Caco-2 (cell line): ENCODE measurements around the gene TTI1. TPM values are rescaled to one million over a fixed set of nuclear protein-coding genes. Genes with fewer than 3 reads are reported as not detected.

Experiments used
- BruUV-seq: library from RNA; stranded (reverse); fragments of 400-500 nt; replicated peaks from 2 replicates; lab custom pipeline; 2021; lab: Mats Ljungman, UMichigan
- CTCF ChIA-PET: fragments of 300-600 bp; sonication (Branson Sonifier 250); formaldehyde crosslinking; loops from one replicate; lab custom pipeline; 2022; ENCODE audit warnings: antibody characterized with exemption; lab: Charles Lee
- POLR2A ChIA-PET: fragments of 300-600 bp; sonication (Branson Sonifier 250); formaldehyde crosslinking; loops from one replicate; lab custom pipeline; 2022; ENCODE audit warnings: antibody characterized with exemption; lab: Charles Lee
- DNase-seq, 2 experiments: peaks; one replicate each; pipeline versions ENCODE4 v3.0.0 to v3.0.0-alpha.2; 2020 to 2022
- H3K27me3 ChIP-seq: replicated peaks from 2 replicates; pipeline ENCODE4 v1.6.0; 2011; ENCODE audit warnings: low read length; ENCODE audit not compliant: control insufficient read depth, insufficient read depth
- H3K36me3 ChIP-seq: 2 replicates; pipeline ENCODE4 v1.5.1; 2011; ENCODE audit warnings: low read length; ENCODE audit not compliant: control insufficient read depth, insufficient read depth
- H3K4me1 ChIP-seq: fragments of 250-450 bp; sonication (Bioruptor Pico); 2 replicates; pipeline ENCODE4 v1.5.1; 2020; ENCODE audit warnings: mild to moderate bottlenecking
- H3K4me3 ChIP-seq: 2 replicates; pipeline ENCODE4 v1.5.1; 2011; ENCODE audit warnings: low read depth, mild to moderate bottlenecking, control low read depth, low read length
- H3K9me3 ChIP-seq: fragments of 250-450 bp; sonication (Bioruptor Pico); 2 replicates; pipeline ENCODE4 v1.5.1; 2020; ENCODE audit warnings: mild to moderate bottlenecking, moderate library complexity
- H3K27ac Mint-ChIP-seq: one replicate; pipeline ENCODE4 v1.8.0; 2022; ENCODE audit warnings: mixed read lengths; ENCODE audit not compliant: unreplicated experiment
- H3K27me3 Mint-ChIP-seq: one replicate; pipeline ENCODE4 v1.8.0; 2022; ENCODE audit warnings: mixed read lengths; ENCODE audit not compliant: insufficient read depth, unreplicated experiment
- H3K36me3 Mint-ChIP-seq: one replicate; pipeline ENCODE4 v1.8.0; 2022; ENCODE audit warnings: mild to moderate bottlenecking, mixed read lengths; ENCODE audit not compliant: insufficient read depth, unreplicated experiment
- H3K4me1 Mint-ChIP-seq: one replicate; pipeline ENCODE4 v1.8.0; 2022; ENCODE audit warnings: low read depth, mixed read lengths; ENCODE audit not compliant: unreplicated experiment
- H3K4me3 Mint-ChIP-seq: one replicate; pipeline ENCODE4 v1.8.0; 2022; ENCODE audit warnings: mild to moderate bottlenecking, moderate library complexity, mixed read lengths; ENCODE audit not compliant: unreplicated experiment
- H3K9me3 Mint-ChIP-seq: one replicate; pipeline ENCODE4 v1.8.0; 2022; ENCODE audit warnings: mixed read lengths; ENCODE audit not compliant: unreplicated experiment
- intact Hi-C: fragments of 100-400 bp; cut with micrococcal nuclease; formaldehyde crosslinking; loops from one replicate; pipeline ENCODE4 v1.10.0; 2022; ENCODE audit not compliant: unreplicated experiment
- total RNA-seq: library from RNA; stranded (reverse); gene quantifications from 2 replicates; pipeline ENCODE4 v1.2.3, GENCODE V29; 2022
- TF ChIP-seq, protein P1 (sequence below), 2 experiments: fragments of 200-600 bp in 1 of 2; IDR thresholded peaks; 1 replicate in 1 of 2; 2 replicates in 1 of 2; pipeline versions ENCODE4 v1.5.1 to v1.8.0; 2011 to 2022; ENCODE audit warnings: antibody characterized with exemption in 1 of 2, control low read depth in 1 of 2, inconsistent platforms in 1 of 2, low read depth in 1 of 2, low read length in 1 of 2, mild to moderate bottlenecking in 1 of 2, moderate library complexity in 1 of 2; ENCODE audit not compliant: insufficient read depth in 1 of 2, severe bottlenecking in 1 of 2, unreplicated experiment in 1 of 2

TTI1 gene
- total RNA-seq, 1 experiment from 2014 or later, result 59.2 TPM

DNA sequence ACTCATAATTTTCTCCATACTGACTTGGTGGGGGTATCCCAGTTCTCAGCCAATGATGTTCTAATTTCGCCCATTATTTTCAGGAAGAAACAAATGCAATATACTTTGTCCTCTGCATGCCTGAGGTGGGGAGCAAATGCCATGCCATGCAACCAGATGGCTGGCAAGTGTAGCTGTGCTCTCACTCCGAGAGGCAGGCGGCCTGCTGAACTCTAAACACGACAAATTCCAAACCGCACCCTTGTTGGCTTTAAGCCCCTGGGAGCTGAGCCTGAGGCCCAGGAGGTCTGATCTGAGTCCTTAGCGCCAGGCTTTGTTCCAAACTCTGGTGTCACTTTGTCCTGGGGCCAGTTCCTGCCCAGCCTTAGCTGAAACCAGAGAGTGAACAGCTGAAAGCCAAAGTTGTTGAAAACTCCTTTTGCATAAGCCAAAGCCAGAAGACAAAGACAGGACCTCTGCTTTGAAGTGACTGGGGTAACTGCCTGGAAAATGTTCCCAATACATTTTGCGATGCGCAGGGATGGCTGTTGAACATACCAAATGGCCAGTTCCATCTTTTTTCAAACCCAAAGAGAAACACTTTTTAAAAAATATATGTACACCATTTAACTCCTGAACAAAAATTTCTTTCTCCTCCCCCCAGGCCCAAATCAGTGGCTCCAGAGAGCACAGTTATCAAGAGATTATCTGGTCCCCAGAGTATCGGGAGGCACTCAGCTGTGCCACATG is 46.2 kb downstream of the TTI1 start:
- no peak overlapping the region for H3K4me3 Mint-ChIP-seq
- H3K27me3 ChIP-seq, result no peaks in the 10 kb centered on the region
- H3K9me3 Mint-ChIP-seq, result no peaks in the 10 kb centered on the region
- H3K36me3 ChIP-seq, result peaks cover 8% of the 10 kb centered on the region
- TF ChIP-seq, protein P1, sequence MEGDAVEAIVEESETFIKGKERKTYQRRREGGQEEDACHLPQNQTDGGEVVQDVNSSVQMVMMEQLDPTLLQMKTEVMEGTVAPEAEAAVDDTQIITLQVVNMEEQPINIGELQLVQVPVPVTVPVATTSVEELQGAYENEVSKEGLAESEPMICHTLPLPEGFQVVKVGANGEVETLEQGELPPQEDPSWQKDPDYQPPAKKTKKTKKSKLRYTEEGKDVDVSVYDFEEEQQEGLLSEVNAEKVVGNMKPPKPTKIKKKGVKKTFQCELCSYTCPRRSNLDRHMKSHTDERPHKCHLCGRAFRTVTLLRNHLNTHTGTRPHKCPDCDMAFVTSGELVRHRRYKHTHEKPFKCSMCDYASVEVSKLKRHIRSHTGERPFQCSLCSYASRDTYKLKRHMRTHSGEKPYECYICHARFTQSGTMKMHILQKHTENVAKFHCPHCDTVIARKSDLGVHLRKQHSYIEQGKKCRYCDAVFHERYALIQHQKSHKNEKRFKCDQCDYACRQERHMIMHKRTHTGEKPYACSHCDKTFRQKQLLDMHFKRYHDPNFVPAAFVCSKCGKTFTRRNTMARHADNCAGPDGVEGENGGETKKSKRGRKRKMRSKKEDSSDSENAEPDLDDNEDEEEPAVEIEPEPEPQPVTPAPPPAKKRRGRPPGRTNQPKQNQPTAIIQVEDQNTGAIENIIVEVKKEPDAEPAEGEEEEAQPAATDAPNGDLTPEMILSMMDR (IDR thresholded peaks at IDR 0.05; ENCODE audit: insufficient read depth in 1 of 2, low read depth in 1 of 2, low read length in 1 of 2, severe bottlenecking in 1 of 2, unreplicated experiment in 1 of 2), result no peak
- peak overlapping the region; percentile 50 for H3K27ac Mint-ChIP-seq
- no peaks in the 10 kb centered on the region for H3K27me3 Mint-ChIP-seq
- ChIA-PET POLR2A (no interaction called here), CTCF (interaction anchor here (0.7 to 1.5 kb wide), 4 partner anchors 8 to 426 kb away, joined by 3 read pairs; partner anchors contain the start of genes RPRD1B and TTI1)
- H3K9me3 ChIP-seq, result no peaks in the 10 kb centered on the region
- peaks cover 33% of the 10 kb centered on the region for H3K4me1 Mint-ChIP-seq
- intact Hi-C loops, result loop anchor here (10.0 kb wide), 1 partner anchor 412 kb away; no protein-coding TSS in a partner anchor
- H3K36me3 Mint-ChIP-seq, result peaks cover 31% of the 10 kb centered on the region
- H3K4me1 ChIP-seq, result peaks cover 47% of the 10 kb centered on the region
- H3K4me3 ChIP-seq, result no peak overlapping the region
- DNase-seq, result peak; percentile 59 to 83
- TSS peak; percentile 57 for BruUV-seq

DNA sequence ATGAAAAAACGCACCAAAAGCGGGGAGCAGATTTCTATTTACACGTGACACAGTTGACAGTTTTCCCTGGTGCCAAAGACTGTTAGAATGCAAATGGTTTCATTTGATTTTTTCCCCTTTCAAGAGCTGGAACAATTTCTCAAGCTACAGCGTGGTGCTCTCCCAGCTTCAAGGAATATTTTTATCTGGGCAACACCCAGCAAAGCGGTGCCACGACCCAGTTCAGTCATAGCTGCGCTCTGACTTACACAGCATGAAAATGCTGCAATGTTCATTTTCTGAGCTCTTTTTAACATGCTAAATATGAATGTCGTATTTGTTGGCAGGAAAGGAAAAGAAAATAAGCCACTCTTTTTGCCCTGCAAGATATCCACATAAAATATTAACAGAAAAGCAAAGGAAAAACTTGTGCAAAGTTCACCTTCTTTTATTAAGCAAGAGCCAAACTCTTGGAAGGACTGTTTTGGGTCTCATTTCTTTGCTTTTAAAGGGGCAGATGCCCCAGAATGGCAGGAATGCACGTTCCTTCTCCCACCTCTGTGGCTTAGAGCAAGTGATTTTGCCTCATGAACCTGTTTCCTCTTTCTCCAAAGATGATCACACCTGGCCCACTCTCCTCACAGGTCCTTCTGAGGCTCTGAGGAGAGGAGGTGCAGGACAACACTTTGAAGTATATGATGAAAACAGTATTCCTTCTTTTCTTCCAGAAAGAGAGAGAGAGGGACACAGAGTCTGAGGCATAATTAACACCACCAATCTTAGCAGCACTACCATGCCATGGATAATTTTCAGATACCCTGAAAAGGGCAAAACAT is 47.0 kb downstream of the TTI1 start:
- no peak overlapping the region for H3K27ac Mint-ChIP-seq
- BruUV-seq, result no TSS peak
- H3K36me3 Mint-ChIP-seq, result peaks cover 39% of the 10 kb centered on the region

More for the DNA sequence above, 47.0 kb downstream of the TTI1 start:
- peaks cover 33% of the 10 kb centered on the region for H3K4me1 Mint-ChIP-seq
- no peak overlapping the region for H3K4me3 ChIP-seq
- H3K9me3 ChIP-seq, result no peaks in the 10 kb centered on the region
- CTCF ChIA-PET, result interaction anchor here (1.0 to 1.5 kb wide), 2 partner anchors 9 to 47 kb away, joined by 3 read pairs; partner anchors contain the start of genes RPRD1B and TTI1
- intact Hi-C loops, result loop anchor here (10.0 kb wide), 1 partner anchor 411 kb away; no protein-coding TSS in a partner anchor
- H3K4me3 Mint-ChIP-seq, result no peak overlapping the region
- H3K27me3 ChIP-seq, result no peaks in the 10 kb centered on the region
- H3K36me3 ChIP-seq, result peaks cover 6% of the 10 kb centered on the region
- no peaks in the 10 kb centered on the region for H3K27me3 Mint-ChIP-seq
- peaks cover 42% of the 10 kb centered on the region for H3K4me1 ChIP-seq
- no peaks in the 10 kb centered on the region for H3K9me3 Mint-ChIP-seq
- TF ChIP-seq, protein P1 (IDR thresholded peaks at IDR 0.05; ENCODE audit: insufficient read depth in 1 of 2, low read depth in 1 of 2, low read length in 1 of 2, severe bottlenecking in 1 of 2, unreplicated experiment in 1 of 2), result no peak
- DNase-seq, result peak in 1 of 2 experiments; percentile 16
- POLR2A ChIA-PET, result interaction anchor here (0.7 kb wide), 1 partner anchor 47 kb away, joined by 4 read pairs; the partner anchor contains the start of gene TTI1
